Peyer's patch (tissue), 4 donors: ENCODE results near the gene HCAR3.
"Not testable (repeated sequence)": the region's sequence is repeated elsewhere in the genome, so short reads cannot be mapped to it uniquely, and the experiment has no call there.

Experiments used
- CTCF ChIP-seq, 6 experiments: fragments of 450-650 bp in 4 of 6; fragments of 200-600 bp in 2 of 6; sonication (generic) in 1 of 6; IDR thresholded peaks; one replicate each; pipeline ENCODE4 v1.5.1; 2017 to 2019; ENCODE audit warnings: antibody characterized with exemption in 6 of 6, mild to moderate bottlenecking in 3 of 6, moderate library complexity in 1 of 6
- POLR2A ChIP-seq, 2 donors: fragments of 450-650 bp; IDR thresholded peaks; one replicate each; pipeline ENCODE4 v1.5.1; 2017; ENCODE audit warnings: antibody characterized with exemption in 2 of 2, mild to moderate bottlenecking in 2 of 2, moderate library complexity in 2 of 2

- TF ChIP-seq CTCF, POLR2A (IDR thresholded peaks at IDR 0.05): not testable (repeated sequence)
These were observed 3.0 kb downstream of the HCAR3 start for GRCh38 chr12:122713491-122714188.
